NOMO-1 treated with dmso at 0.1 percent for 144 hours (cell line): ENCODE data around the gene DDR2.
"Not testable (repeated sequence)": the region's sequence is repeated elsewhere in the genome, so short reads cannot be mapped to it uniquely, and the experiment has no call there.

Source experiments
- DNase-seq: peaks from one replicate; lab custom pipeline; 2025; ENCODE audit not compliant: unreplicated experiment; lab: John Stamatoyannopoulos, UW

Gene DDR2

GRCh38 chr1:162632217-162632666 lies at the start of gene DDR2:
TSS of gene DDR2 (plus strand) at chr1:162632464. CDS start at chr1:162719064, 86,600 bp downstream.
- no peak for DNase-seq

DNA sequence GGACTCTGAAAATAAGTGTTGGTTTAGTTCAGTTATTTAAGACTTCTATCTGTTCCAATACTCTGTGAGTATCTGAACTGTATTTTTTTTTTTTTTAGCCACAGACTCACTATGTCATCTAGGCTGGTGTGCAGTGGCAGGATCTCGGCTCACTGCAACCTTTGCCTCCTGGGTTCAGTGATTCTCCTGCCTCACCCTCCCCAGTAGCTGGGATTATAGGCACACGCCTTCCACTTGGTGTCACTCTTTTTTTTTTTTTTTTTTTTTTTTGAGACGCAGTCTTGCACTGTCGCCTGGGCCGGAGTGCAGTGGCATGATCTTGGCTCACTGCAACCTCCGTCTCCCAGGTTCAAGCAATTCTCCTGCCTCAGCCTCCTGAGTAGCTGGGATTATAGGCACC lies 49.4 kb upstream of the DDR2 start:
- DNase-seq: not testable (repeated sequence)

GRCh38 chr1:162585101-162585500 lies 47.2 kb upstream of the DDR2 start:
- DNase-seq: not testable (repeated sequence)

DNA sequence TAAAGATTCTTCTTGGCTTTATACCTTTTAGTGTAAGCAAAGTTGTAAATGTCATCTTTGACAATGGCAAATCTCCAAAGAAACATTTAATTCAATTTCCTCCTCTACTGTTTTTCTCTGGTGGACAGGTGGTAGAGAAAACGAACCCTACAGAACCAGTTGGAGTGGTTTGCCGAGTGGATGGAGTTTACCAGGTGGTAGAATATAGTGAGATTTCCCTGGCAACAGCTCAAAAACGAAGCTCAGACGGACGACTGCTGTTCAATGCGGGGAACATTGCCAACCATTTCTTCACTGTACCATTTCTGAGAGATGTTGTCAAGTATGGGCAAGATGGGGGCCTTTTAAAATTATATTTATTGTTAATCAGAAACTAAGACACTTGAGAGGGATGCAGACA lies 44.9 kb upstream of the DDR2 start:
- no peak for DNase-seq

DNA sequence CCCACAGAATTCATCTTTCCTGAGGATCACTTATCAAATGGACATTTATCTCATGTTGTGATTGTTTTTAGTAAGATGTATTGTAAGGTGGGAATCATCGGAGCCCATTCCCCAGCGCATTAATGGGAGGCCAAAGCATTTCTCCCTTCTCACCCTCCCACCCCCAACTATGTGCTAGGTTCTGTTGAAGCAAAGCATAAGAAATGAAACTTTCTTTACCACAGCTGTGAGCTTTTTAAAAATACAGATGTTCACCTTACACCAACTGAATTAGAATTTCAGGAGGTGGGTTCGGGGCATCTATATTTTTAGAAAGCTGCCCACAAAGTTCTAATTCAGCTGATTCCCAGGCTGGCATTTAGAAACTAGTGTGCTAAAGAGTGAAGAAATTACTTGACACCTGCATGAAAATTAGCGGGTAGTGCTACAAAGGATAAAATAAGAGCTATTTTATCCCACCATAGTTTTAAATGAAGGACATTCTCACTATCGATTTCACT lies 44.5 kb upstream of the DDR2 start:
- no peak for DNase-seq

GRCh38 chr1:162590101-162590500 lies 42.2 kb upstream of the DDR2 start:
- no peak for DNase-seq

- DNase-seq: no peak
Observed at GRCh38 chr1:162590686-162591085, 41.6 kb upstream of the DDR2 start.

- DNase-seq: no peak
Observed at GRCh38 chr1:162596514-162597170, 35.6 kb upstream of the DDR2 start.

- DNase-seq: no peak
Observed at GRCh38 chr1:162599451-162599850, 32.8 kb upstream of the DDR2 start.

DNA sequence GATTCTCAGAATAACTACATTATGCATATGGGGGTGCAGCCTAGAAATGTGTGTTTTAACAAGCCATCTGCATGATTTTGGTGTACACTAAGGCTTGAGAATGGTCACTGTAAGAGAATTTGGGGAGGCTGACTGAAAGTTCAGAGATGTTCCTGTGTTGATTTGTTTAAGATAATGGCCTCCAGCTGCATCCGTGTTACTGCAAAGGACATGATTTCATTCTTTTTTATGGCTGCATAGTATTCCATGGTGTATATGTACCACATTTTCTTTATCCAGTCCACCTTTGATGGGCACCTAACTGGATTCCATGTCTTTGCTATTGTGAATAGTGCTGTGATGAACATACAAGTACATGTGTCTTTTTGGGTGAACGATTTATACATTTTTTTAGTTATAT lies 29.1 kb upstream of the DDR2 start:
- DNase-seq: not testable (repeated sequence)

GRCh38 chr1:162605225-162605927 lies 26.9 kb upstream of the DDR2 start:
- DNase-seq: no peak

DNA sequence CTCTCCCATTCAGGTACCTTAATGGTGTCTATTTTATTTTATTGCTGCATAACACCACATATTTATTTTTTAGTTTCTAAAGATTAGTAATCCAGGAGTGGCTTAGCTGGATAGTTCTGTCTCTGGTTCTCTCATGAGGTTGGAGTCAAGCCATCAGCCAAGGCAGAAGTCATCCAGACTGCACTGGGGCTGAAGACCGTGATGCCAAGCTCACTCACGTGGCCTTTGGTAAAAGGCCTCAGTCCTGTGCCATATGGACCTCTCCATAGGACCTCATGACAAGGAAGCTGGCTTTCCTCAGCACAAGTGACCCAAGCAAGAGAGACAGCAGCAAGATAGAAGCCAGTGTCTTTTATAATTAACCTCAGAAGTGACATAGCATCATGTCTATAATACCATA lies 23.0 kb upstream of the DDR2 start:
- DNase-seq: no peak

DNA sequence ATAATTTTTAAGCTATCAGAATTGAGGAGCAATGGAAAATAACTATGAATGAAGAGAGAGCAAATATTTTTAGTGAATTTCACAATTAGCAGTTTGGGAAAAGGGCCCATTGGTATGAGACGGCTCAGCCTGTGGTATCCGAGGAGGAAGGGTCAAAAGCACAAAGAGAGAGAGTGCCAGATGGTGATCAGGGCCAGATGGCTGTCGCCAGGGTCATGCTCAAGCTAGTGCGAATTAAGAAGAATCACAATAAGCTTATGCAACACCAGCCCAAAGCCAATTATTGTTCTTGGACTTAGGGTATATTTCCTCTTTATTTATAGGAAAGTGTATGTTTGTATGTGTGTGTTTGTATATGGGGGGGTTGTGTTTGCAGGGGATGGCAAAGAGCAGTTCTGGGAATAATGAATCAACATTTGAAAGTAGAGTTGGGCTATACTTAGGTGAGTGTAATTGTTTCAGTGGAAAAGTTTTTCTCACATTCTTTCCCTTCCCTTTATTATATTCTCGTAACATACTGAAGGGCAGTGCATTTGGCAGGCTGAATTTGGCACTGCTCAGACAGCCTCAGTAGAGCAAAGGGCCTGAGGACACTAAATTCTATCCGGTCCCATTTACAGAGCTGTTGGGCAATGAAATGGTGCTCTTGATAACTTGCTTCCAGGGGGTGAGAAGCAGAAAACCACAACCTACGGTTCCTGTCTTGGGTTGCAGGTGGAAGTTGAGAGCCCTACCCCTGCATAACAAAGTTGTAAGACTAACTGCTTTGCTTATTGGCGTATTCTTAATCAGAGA lies 19.5 kb upstream of the DDR2 start:
- DNase-seq: no peak

- DNase-seq: no peak
Observed at GRCh38 chr1:162616848-162617247, 15.4 kb upstream of the DDR2 start.

DNA sequence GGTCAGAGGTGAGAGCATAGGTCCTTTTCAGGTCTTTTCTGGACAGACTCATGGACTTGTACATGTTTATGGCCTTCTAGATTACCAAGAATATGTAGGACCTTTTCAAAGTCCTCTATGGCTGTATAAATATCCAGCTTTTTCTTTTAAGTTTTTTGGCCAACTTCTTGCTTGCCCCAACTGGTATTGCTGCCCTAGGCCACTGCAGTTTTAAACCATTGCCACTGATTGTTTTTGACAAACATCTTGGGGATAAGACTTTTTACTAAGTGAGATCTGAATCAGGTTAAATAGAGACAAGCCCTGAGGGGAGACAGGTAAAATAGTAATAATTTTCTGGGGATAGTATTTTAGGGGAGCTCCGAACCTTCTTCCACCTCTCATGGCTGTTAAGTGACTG lies 14.8 kb upstream of the DDR2 start:
- DNase-seq: no peak

DNA sequence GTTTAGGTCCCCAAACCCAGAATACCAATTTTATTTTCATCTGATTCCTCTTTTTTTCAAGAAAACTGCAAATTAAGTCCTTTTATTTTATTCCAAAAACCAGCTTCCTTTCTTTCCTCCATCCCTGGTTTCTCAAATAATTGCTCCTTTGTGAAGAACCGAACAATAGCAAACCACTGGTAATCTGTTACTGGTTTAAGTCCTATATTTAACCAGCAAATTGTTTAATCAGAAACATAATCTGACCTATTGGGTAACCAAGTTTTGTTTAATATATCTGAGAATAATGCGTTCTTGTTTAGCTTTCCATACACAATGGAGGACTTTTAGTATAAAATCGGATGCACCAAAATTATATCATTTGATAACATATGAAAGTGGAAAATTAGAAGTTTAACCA lies 13.2 kb upstream of the DDR2 start:
- DNase-seq: no peak

GRCh38 chr1:162621256-162621655 lies 11.0 kb upstream of the DDR2 start:
- DNase-seq: no peak

DNA sequence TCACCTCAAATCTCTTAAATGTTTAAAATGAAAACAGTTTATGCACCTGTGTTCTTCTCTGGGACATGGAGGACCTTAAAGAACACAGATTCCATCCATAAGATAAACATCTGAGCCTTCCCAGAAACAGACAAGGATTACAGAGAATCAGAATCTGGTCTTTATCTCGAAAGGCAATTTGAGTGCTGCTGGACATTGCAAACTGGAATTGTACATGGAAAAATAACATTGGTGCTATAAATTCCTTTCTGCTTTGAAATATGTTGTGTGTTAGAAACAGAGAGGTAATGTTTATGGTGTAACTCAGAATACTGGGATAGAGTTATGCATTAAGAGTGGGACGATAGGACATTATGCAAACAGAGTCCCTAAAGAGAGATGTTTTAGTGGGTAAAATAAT lies 6.6 kb upstream of the DDR2 start:
- no peak for DNase-seq

GRCh38 chr1:162626094-162626493 lies 6.2 kb upstream of the DDR2 start:
- DNase-seq: no peak

DNA sequence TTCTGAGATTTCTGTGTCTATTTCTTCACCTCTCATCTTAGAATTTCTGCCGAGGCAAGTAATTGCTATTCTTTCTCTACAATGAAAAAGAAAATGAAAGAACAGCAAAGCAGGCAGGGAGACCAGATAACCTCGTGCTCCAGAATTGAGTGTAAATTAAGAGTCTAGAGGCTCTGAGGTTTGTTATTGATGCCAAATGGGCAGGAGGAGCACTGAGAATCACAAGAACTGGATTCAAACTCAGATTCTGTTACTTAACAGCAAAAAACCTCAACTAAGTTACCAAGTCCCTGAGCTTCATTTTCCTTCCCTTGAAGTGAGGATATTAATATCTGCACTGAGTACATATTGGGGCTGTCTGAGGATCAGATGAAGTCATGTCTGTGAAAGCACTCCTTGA lies 5.5 kb upstream of the DDR2 start:
- DNase-seq: no peak

DNA sequence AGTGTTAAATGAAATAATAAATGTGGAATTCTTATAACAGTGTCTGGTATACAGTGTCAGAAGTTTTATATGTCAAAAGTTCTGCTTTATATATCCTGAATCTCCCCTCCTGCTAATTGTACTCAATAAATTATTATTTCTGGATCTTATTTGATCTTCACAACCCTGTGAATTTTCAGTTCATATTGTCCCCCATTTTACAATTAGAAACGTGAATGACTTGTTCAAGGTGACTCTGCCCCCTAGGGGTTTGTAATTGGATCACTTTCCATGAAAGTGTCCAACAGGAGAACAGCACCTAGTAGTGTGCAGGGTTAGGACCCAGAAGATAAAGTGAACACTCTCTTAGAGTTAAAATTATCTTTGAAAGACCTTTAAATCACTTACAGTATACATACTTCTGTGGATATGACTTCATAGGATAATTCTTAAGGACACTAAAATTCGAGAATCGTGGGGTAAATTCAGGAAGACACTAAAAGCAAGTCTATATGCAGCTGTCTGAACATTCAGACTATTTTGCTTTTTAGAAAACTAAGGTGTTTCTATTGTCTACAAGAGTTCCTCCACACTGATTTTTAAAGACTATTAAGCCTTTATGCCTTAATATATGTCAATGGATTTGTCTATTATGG lies 4.5 kb upstream of the DDR2 start:
- no peak for DNase-seq
